ENCODE measurements around the gene TAPBP. TPM values are rescaled to one million over a fixed set of nuclear protein-coding genes. Genes with fewer than 3 reads are reported as not detected.

TAPBP gene
- total and polyA plus RNA-seq, 2 of the 8 experiments (the other 6 are each of a cell fraction or from before 2014, with no cell fraction given), result 24.5 to 35.4 TPM

DNA sequence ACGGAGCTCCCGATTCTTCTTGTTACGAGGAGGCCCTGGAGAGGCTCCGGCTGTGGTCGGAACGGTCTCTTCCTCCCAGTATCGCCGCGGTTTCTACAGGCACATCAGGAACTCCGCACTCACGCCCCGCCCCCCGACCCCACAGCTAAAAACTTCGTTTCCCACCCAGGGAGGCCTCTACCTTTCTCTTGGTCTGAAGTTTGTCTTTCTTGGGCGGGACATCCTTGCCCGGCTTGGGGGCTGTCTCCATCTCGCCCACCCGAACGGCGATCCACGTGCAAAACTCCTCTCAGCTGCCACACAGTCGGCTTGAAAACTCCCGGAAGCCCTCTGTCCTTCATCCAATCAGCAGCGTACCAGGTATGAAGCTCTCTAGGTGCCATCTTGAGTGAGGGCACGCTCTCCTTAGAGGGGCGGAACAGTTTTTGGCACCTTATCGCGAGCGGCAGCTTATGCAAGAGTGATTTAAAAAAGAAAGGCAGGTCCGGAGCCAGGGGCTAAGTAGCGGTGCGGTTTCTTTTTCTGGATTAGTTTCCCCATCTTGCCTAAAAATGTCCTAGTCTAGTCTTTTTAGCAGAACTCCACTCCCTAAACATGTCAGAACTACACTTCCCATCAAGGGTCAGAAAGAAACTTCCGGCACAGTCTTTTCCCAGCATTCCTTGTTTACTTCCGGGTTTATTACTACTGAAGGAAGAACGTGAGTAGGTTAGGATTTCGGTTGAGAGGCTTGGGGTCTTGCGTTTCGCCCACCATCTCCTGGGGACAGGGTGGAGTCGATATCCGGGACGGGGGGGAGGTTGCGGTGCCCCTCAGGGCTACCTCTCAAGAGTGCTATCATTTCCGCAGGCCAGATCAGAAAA is 24.7 kb downstream of the TAPBP start, which contains the start of the genes PFDN6 and WDR46:
Gene PFDN6, plus strand, starts transcription at position 681 of the 863 bp plus-strand sequence. CDS start 256 bp downstream, outside the sequence.
Gene WDR46, minus strand, starts transcription at position 319 of the 863 bp plus-strand sequence. Its CDS starts 69 bp downstream, at position 250.
- CTCF ChIA-PET (ENCODE audit: partially characterized antibody), result interaction anchor here (0.5 to 7.2 kb wide), 8 partner anchors 8 to 364 kb away, joined by 3 to 81 read pairs (median 4); partner anchors contain the start of genes B3GALT4 and RGL2
- Histone ChIP-seq H3K23me2 (ENCODE audit: low read depth, low read length) (peaks cover 8% of the 10 kb centered on the region; the same call in 1 of the 2 replicates), H3K27ac (ENCODE audit: low read depth, low read length) (peak within 1 kb of the TSS; percentile 37; the same call in 1 of the 2 replicates)
- TF ChIP-seq SIN3A (conservative IDR thresholded peaks at IDR 0.05 in 1 of 2, IDR thresholded peaks at IDR 0.05 in 1 of 2; ENCODE audit: low read depth in 1 of 2, low read length in 2 of 2), result peak; percentile 81 to 97; a peak in 3 of 4 replicates
- TF ChIP-seq, protein P1, sequence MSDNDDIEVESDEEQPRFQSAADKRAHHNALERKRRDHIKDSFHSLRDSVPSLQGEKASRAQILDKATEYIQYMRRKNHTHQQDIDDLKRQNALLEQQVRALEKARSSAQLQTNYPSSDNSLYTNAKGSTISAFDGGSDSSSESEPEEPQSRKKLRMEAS (IDR thresholded peaks at IDR 0.05), result peak; percentile 87
- peak; percentile 79 for TF ChIP-seq CHD2 (IDR thresholded peaks at IDR 0.05; ENCODE audit: low read length)
- peak; percentile 88 for TF ChIP-seq SIX5 (IDR thresholded peaks at IDR 0.05; ENCODE audit: low read depth, low read length)
- peak; percentile 71 for TF ChIP-seq SP1 (IDR thresholded peaks at IDR 0.05; ENCODE audit: low read depth, low read length)
- peak; percentile 28 to 97; a peak in 2 of 4 replicates for TF ChIP-seq HDAC2 (IDR thresholded peaks at IDR 0.05; ENCODE audit: borderline replicate concordance in 1 of 2, low read depth in 2 of 2, low read length in 2 of 2)
- TF ChIP-seq JUN (IDR thresholded peaks at IDR 0.05; ENCODE audit: low read depth, low read length), result no peak
- peak in 1 of 2 experiments; percentile 76; a peak in 2 of 3 replicates for TF ChIP-seq POLR2A (IDR thresholded peaks at IDR 0.05; ENCODE audit: control extremely low read depth in 1 of 2, low read depth in 2 of 2, low read length in 2 of 2)
- TF ChIP-seq TEAD4 (IDR thresholded peaks at IDR 0.05; ENCODE audit: low read depth, low read length), result no peak
- TF ChIP-seq SP4 (IDR thresholded peaks at IDR 0.05; ENCODE audit: low read length), result no peak
- TF ChIP-seq TAF7 (optimal IDR thresholded peaks at IDR 0.05; ENCODE audit: borderline replicate concordance, low read depth, low read length), result peak; percentile 55

More for the DNA sequence above, 24.7 kb downstream of the TAPBP start, which contains the start of the genes PFDN6 and WDR46:
- peak within 1 kb of the TSS; percentile 93; the same call in 1 of the 2 replicates for H2AFZ ChIP-seq (ENCODE audit: low read length)
- H2BK5ac ChIP-seq (ENCODE audit: low read depth, low read length), result no peak within 1 kb of the TSS
- peak within 1 kb of the TSS; percentile 76 to 92 for H3K4me2 ChIP-seq (ENCODE audit: insufficient read depth in 1 of 2, low read depth in 2 of 2, low read length in 2 of 2)
- peak within 1 kb of the TSS; percentile 74 to 97 (median 84) for H3K4me3 ChIP-seq (ENCODE audit: extremely low read depth in 1 of 4, insufficient read depth in 2 of 4, low read depth in 3 of 4, low read length in 4 of 4)
- H3K79me2 ChIP-seq (ENCODE audit: control insufficient read depth in 1 of 2, insufficient read depth in 2 of 2, low read length in 2 of 2), result peaks cover 4 to 31% of the 10 kb centered on the region in 2 experiments; a peak in 3 of 4 replicates
- H3K18ac ChIP-seq (ENCODE audit: extremely low read depth, low read length), result no peak within 1 kb of the TSS
- peaks cover 0 to 11% (median 5%) of the 10 kb centered on the region in 4 experiments; a peak in 5 of 7 replicates for H3K4me1 ChIP-seq (replicated peaks in 1 of 4; ENCODE audit: control insufficient read depth in 3 of 4, insufficient read depth in 4 of 4, low read length in 3 of 4)
- peaks cover 15 to 39% (median 32%) of the 10 kb centered on the region in 4 experiments for H3K36me3 ChIP-seq (ENCODE audit: control insufficient read depth in 2 of 4, insufficient read depth in 4 of 4, low read length in 3 of 4)
- POLR2A ChIA-PET (ENCODE audit: partially characterized antibody), result interaction anchor here (0.6 to 16.7 kb wide), 11 partner anchors 10 to 317 kb away, joined by 3 to 337 read pairs (median 5); partner anchors contain the start of genes B3GALT4, RGL2, RPS18 and TAPBP
- H3K56ac ChIP-seq (replicated peaks; ENCODE audit: insufficient read length, low read depth, low read length), result peak within 1 kb of the TSS; percentile 21
- no peak within 1 kb of the TSS for H3K14ac ChIP-seq (ENCODE audit: insufficient read length)
- H3K27me3 ChIP-seq (replicated peaks in 1 of 4; ENCODE audit: control insufficient read depth in 3 of 4, extremely low read depth in 1 of 4, insufficient read depth in 3 of 4, low read length in 3 of 4), result no peaks in the 10 kb centered on the region
- H4K5ac ChIP-seq (ENCODE audit: insufficient read length, low read depth, low read length), result peak within 1 kb of the TSS; percentile 48
- no peak within 1 kb of the TSS for H2BK15ac ChIP-seq (ENCODE audit: low read length)
- no peak within 1 kb of the TSS for H2AK5ac ChIP-seq (ENCODE audit: low read depth, low read length)
- no peak within 1 kb of the TSS for H3K23ac ChIP-seq (ENCODE audit: insufficient read length)
- H4K91ac ChIP-seq (replicated peaks; ENCODE audit: insufficient read length, low read length), result no peak within 1 kb of the TSS
- FAIRE-seq, result no peak
- H4K20me1 ChIP-seq (replicated peaks in 1 of 2; ENCODE audit: control insufficient read depth in 1 of 2, insufficient read depth in 2 of 2, low read length in 2 of 2), result peaks cover 0 to 5% of the 10 kb centered on the region in 2 experiments
- H3K4ac ChIP-seq (replicated peaks; ENCODE audit: insufficient read length, low read depth, low read length), result no peak within 1 kb of the TSS
- H4K8ac ChIP-seq (ENCODE audit: extremely low read depth, insufficient read depth, low read length), result peak within 1 kb of the TSS; percentile 90
- peaks cover 8% of the 10 kb centered on the region; the same call in 1 of the 2 replicates for H3K79me1 ChIP-seq (ENCODE audit: low read depth, low read length)
- no peak within 1 kb of the TSS for H2BK120ac ChIP-seq (replicated peaks; ENCODE audit: low read depth, low read length)
- peak in 1 of 2 experiments; percentile 84 for DNase-seq (ENCODE audit: low read depth in 1 of 2, low spot score in 2 of 2)
- H3K9ac ChIP-seq (replicated peaks in 1 of 4; ENCODE audit: extremely low read depth in 1 of 4, low read depth in 3 of 4, low read length in 3 of 4), result peak within 1 kb of the TSS; percentile 74 to 85 (median 80)
- no peak within 1 kb of the TSS for H2BK12ac ChIP-seq (ENCODE audit: low read depth, low read length)
- no peak within 1 kb of the TSS for H2BK20ac ChIP-seq (ENCODE audit: low read length)
- 1% methylated on average over 43 of the region's 43 CpGs; no CpG with 5 or more reads in 1 of the 2 experiments for WGBS, 2 experiments (ENCODE audit: extremely low coverage in 1 of 2, insufficient coverage in 1 of 2, insufficient read length in 1 of 2, insufficient replicate concordance in 2 of 2, low coverage in 1 of 2, low lambda C conversion rate in 2 of 2, missing lambda C conversion rate in 1 of 2)
- no peaks in the 10 kb centered on the region; a peak in 1 of 4 replicates for H3K9me3 ChIP-seq (ENCODE audit: insufficient read depth in 2 of 2, low read depth in 1 of 2, low read length in 1 of 2)

Measured in H1 (cell line).